Sigmoid colon (tissue), 7 donors: Measurements from ENCODE around the gene VAMP2. TPM values are rescaled to one million over a fixed set of nuclear protein-coding genes. Genes with fewer than 3 reads are reported as not detected.

Experiments used
- DNase-seq: peaks from one replicate; pipeline ENCODE4 v3.0.0-alpha.2; 2019
- H3K27ac ChIP-seq, 4 donors: fragments of 200-600 bp; sonication (generic); one replicate each; pipeline ENCODE4 v1.5.1; 2016 to 2019; ENCODE audit warnings: mild to moderate bottlenecking in 1 of 4
- H3K27me3 ChIP-seq, 3 donors: fragments of 200-600 bp; sonication (generic); one replicate each; pipeline ENCODE4 v1.5.1; 2019; ENCODE audit warnings: mild to moderate bottlenecking in 1 of 3
- H3K36me3 ChIP-seq, 4 donors: fragments of 200-600 bp; sonication (generic); one replicate each; pipeline ENCODE4 v1.5.1; 2016 to 2019
- H3K4me1 ChIP-seq, 4 donors: fragments of 200-600 bp; sonication (generic); one replicate each; pipeline ENCODE4 v1.5.1; 2017 to 2019
- H3K4me3 ChIP-seq, 4 donors: fragments of 200-600 bp; sonication (generic); one replicate each; pipeline ENCODE4 v1.5.1; 2017 to 2019; ENCODE audit warnings: mild to moderate bottlenecking in 2 of 4, moderate library complexity in 1 of 4
- H3K9me3 ChIP-seq, 4 donors: fragments of 200-600 bp in 3 of 4; sonication (generic) in 3 of 4; one replicate each; pipeline versions ENCODE4 v1.5.1 to v1.6.1; 2013 to 2019
- EP300 ChIP-seq, 4 donors: sonication (generic); formaldehyde crosslinking; IDR thresholded peaks; one replicate each; pipeline ENCODE4 v1.6.1; 2017; ENCODE audit warnings: antibody characterized with exemption in 4 of 4
- POLR2A ChIP-seq, 2 donors: fragments of 450-650 bp; IDR thresholded peaks; one replicate each; pipeline ENCODE4 v1.6.1; 2016; ENCODE audit warnings: antibody characterized with exemption in 2 of 2, mild to moderate bottlenecking in 2 of 2, moderate library complexity in 2 of 2
- POLR2AphosphoS5 ChIP-seq, 4 donors: sonication (generic); formaldehyde crosslinking; IDR thresholded peaks; one replicate each; pipeline ENCODE4 v1.6.1; 2017; ENCODE audit warnings: antibody characterized with exemption in 4 of 4
- WGBS, 2 donors: extraction: QIAGEN DNeasy Blood & Tissue Kit; methylation state at CpG; one replicate each; pipeline ENCODE4 v1.1.7; 2013; 5-methylcytosine and 5-hydroxymethylcytosine counted together
- intact Hi-C: fragments of 100-400 bp; cut with DNase I; formaldehyde crosslinking; loops from one replicate; pipeline ENCODE4 v1.15.1; 2023
- polyA plus RNA-seq, 3 donors: library from polyadenylated mRNA; stranded (reverse); fragments of 200-250 nt; gene quantifications; one replicate each; pipeline ENCODE4 v1.2.3, GENCODE V29; 2013
- total RNA-seq, 4 donors: library from RNA; depleted of rRNA; stranded (reverse); fragments of >200 nt; gene quantifications; one replicate each; pipeline ENCODE4 v1.1.0, GENCODE V29; 2016
- TF ChIP-seq, protein P1 (sequence below), 4 experiments: fragments of 450-650 bp in 3 of 4; fragments of 200-600 bp in 1 of 4; IDR thresholded peaks; one replicate each; pipeline ENCODE4 v1.5.1; 2016 to 2019; ENCODE audit warnings: antibody characterized with exemption in 4 of 4, mild to moderate bottlenecking in 3 of 4, moderate library complexity in 2 of 4
- donor health status: healthy with polysubstance abuse.
- donor health status: Bipolar disorder and iron deficiency.
- donor health status: healthy.

Gene VAMP2
- total and polyA plus RNA-seq, 7 donors = 20.4 to 57.1 (median 29.6) TPM

DNA sequence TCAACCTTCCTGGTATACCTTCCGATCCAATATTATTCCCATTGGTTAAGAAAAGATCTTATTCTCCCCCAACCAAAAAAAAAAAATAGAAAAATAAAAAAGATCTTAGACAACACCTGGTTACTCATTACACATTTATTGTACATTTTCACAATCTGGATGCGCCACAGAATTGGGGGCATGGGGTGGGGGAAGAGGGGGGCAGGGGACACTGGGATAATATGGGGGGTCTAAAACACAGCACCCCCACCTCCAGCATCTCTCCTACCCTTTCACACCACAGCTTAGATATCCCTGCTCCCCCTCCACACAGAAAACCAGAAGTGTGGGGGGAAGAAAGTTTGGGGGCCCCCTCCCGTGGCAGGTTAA, 3.7 kb downstream of the VAMP2 start:
- Histone ChIP-seq H3K27me3 (no peaks in the 10 kb centered on the region), H3K36me3 (peaks cover 0 to 21% (median 14%) of the 10 kb centered on the region in 4 donors), H3K9me3 (no peaks in the 10 kb centered on the region), H3K27ac (peak overlapping the region; percentile 98 to 100 (median 99)), H3K4me1 (peaks cover 0 to 59% (median 54%) of the 10 kb centered on the region in 4 donors), H3K4me3 (no peak overlapping the region)
- 50 to 62% methylated on average over 3 of the region's 3 CpGs for WGBS, 2 donors
- intact Hi-C loops = loop anchor here (1.0 to 5.0 kb wide), 3 partner anchors 21 to 317 kb away; partner anchors contain the start of gene HES7
- TF ChIP-seq, protein P1, sequence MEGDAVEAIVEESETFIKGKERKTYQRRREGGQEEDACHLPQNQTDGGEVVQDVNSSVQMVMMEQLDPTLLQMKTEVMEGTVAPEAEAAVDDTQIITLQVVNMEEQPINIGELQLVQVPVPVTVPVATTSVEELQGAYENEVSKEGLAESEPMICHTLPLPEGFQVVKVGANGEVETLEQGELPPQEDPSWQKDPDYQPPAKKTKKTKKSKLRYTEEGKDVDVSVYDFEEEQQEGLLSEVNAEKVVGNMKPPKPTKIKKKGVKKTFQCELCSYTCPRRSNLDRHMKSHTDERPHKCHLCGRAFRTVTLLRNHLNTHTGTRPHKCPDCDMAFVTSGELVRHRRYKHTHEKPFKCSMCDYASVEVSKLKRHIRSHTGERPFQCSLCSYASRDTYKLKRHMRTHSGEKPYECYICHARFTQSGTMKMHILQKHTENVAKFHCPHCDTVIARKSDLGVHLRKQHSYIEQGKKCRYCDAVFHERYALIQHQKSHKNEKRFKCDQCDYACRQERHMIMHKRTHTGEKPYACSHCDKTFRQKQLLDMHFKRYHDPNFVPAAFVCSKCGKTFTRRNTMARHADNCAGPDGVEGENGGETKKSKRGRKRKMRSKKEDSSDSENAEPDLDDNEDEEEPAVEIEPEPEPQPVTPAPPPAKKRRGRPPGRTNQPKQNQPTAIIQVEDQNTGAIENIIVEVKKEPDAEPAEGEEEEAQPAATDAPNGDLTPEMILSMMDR (IDR thresholded peaks at IDR 0.05) = peak in 1 of 4 experiments; percentile 2
- no peak for TF ChIP-seq POLR2AphosphoS5 (IDR thresholded peaks at IDR 0.05)
- DNase-seq = no peak

DNA sequence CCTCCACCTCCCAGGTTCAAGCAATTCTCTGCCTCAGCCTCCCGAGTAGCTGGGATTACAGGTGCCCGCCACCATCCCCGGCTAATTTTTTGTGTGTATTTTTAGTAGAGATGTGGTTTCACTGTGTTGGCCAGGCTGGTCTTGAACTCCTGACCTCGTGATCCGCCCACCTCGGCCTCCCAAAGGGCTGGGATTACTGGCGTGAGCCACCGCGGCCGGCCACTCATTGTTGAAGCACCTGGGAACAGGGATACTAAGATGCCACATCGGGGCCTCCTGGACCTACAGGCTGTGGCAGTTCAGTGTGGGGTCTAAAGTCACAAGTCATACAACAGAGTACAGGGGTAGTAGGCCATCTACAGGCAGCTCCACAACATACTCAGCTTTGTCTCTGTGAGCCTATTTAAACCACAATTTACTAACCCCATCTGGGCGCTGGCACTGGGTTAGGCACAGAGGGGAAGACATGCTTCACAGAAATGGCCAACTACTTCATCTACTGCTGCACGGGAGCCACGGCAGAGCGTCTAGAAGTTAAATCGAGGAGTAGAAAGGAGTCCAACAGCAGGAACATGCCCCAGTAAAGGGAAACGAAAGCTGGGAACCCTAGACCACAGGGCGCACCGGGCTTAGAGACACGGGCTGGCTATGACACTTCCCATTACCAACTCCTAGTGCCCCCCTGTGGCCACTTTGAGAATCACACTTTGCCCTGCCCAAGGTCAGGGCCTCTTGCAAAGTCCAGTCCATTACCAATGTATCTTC, 4.3 kb downstream of the VAMP2 start:
- H3K9me3 ChIP-seq = no peaks in the 10 kb centered on the region
- intact Hi-C loops = loop anchor here (1.0 to 5.0 kb wide), 4 partner anchors 20 to 316 kb away; partner anchors contain the start of gene HES7
- peak overlapping the region; percentile 98 to 100 (median 99) for H3K27ac ChIP-seq
- peak; percentile 96 for DNase-seq
- peaks cover 0 to 59% (median 54%) of the 10 kb centered on the region in 4 donors for H3K4me1 ChIP-seq
- peak overlapping the region in 1 of 4 donors; percentile 9 for H3K4me3 ChIP-seq
- H3K36me3 ChIP-seq = peaks cover 0 to 22% (median 14%) of the 10 kb centered on the region in 4 donors
- TF ChIP-seq, protein P1 (IDR thresholded peaks at IDR 0.05) = peak in 3 of 4 experiments; percentile 82 to 89 (median 84)
- no peak for TF ChIP-seq POLR2A (IDR thresholded peaks at IDR 0.05)
- peak; percentile 40 to 68 (median 64) for TF ChIP-seq POLR2AphosphoS5 (IDR thresholded peaks at IDR 0.05)
- 38 to 48% methylated on average over 20 of the region's 20 CpGs for WGBS, 2 donors
- H3K27me3 ChIP-seq = no peaks in the 10 kb centered on the region

DNA sequence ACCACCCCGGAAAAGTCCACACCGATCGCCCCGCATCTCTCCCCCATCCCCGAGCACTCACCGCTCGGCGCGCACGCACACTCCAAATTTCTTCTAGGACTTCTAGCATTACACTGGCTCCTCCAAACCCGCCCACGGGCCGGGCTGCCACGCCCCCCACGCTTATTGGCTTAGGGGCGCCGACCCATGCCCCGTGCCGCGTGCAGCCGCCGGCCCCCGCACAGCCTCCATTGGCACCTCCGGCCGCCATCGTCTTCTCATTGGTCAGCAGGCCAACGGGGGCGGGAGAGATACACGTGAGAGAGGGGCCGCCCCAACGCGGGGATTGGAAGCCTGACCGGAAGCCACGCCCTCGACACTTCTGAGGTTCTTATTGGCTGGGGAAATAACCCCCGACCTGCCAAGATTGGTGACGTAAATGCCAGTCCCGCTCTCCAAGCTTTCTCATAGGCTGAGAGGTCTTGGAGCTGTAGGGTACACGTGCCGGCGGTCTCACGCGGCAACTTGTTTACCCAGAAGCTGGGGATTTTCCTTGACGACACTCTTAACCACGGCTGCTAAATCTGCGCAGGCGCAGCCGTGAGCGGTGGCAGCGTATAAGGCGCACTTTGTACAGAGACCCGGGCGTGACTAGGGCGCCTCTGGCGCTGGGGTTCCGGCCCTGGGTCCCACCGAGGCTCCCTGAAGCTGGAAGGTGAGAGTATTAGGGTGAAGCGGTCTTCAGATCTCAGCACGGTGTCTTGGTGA, 6.3 kb downstream of the VAMP2 start:
- Histone ChIP-seq H3K4me3 (peak overlapping the region; percentile 93 to 97 (median 96)), H3K9me3 (no peaks in the 10 kb centered on the region), H3K27ac (peak overlapping the region; percentile 99 to 100 (median 100)), H3K4me1 (peaks cover 0 to 58% (median 54%) of the 10 kb centered on the region in 4 donors), H3K36me3 (peaks cover 0 to 28% (median 20%) of the 10 kb centered on the region in 4 donors), H3K27me3 (no peaks in the 10 kb centered on the region)
- peak; percentile 100 for DNase-seq
- TF ChIP-seq, protein P1 (IDR thresholded peaks at IDR 0.05) = no peak
- TF ChIP-seq EP300 (IDR thresholded peaks at IDR 0.05) (peak; percentile 59 to 98 (median 77)), POLR2A (IDR thresholded peaks at IDR 0.05) (peak; percentile 100), POLR2AphosphoS5 (IDR thresholded peaks at IDR 0.05) (peak; percentile 100)
- 0 to 1% methylated on average over 59 of the region's 59 CpGs for WGBS, 2 donors
- intact Hi-C loops = loop anchor here (5.0 kb wide), 1 partner anchor 314 kb away; no protein-coding TSS in a partner anchor

DNA sequence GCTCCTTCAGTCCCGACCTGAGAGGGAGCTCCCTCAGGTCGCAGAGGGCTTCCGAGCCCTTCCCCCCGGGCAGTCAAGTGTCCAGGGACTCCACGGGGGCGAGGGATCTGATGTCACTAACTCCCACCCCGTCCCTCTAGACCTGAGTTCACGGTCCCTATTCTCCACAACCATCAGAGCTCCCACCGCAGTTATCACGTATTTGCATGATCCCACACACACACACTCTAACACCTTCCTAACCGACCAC, 6.8 kb downstream of the VAMP2 start:
- no peak for DNase-seq
- no peaks in the 10 kb centered on the region for H3K9me3 ChIP-seq
- TF ChIP-seq POLR2AphosphoS5 (IDR thresholded peaks at IDR 0.05) (no peak), POLR2A (IDR thresholded peaks at IDR 0.05) (no peak), EP300 (IDR thresholded peaks at IDR 0.05) (no peak)
- peak overlapping the region; percentile 99 to 100 (median 100) for H3K27ac ChIP-seq
- intact Hi-C loops = loop anchor here (5.0 kb wide), 1 partner anchor 314 kb away; no protein-coding TSS in a partner anchor
- no peaks in the 10 kb centered on the region for H3K27me3 ChIP-seq
- 0 to 3% methylated on average over 11 of the region's 11 CpGs for WGBS, 2 donors
- peak overlapping the region; percentile 93 to 97 (median 96) for H3K4me3 ChIP-seq
- peaks cover 0 to 24% (median 15%) of the 10 kb centered on the region in 4 donors for H3K36me3 ChIP-seq
- H3K4me1 ChIP-seq = peaks cover 0 to 54% (median 51%) of the 10 kb centered on the region in 4 donors
